Neural crest cell (in vitro differentiated cells): Measurements from ENCODE around the gene NELL1. TPM values are rescaled to one million over a fixed set of nuclear protein-coding genes. Genes with fewer than 3 reads are reported as not detected.

Source experiments
- DNase-seq: peaks from one replicate; pipeline ENCODE4 v3.0.0; 2021; ENCODE audit warnings: low read depth, mixed read lengths, low spot score
- H3K27ac Mint-ChIP-seq: one replicate; pipeline ENCODE4 v1.8.0; 2021; ENCODE audit warnings: mild to moderate bottlenecking, mixed read lengths; ENCODE audit not compliant: unreplicated experiment
- H3K27me3 Mint-ChIP-seq: 2 replicates; pipeline ENCODE4 v1.8.0; 2021; ENCODE audit warnings: low read depth, mild to moderate bottlenecking, mixed read lengths
- H3K36me3 Mint-ChIP-seq: 2 replicates; pipeline ENCODE4 v1.8.0; 2021; ENCODE audit warnings: low read depth, mild to moderate bottlenecking, mixed read lengths
- H3K4me1 Mint-ChIP-seq: 2 replicates; pipeline ENCODE4 v1.8.0; 2021; ENCODE audit warnings: mixed read lengths
- H3K4me3 Mint-ChIP-seq: one replicate; pipeline ENCODE4 v1.8.0; 2021; ENCODE audit warnings: mild to moderate bottlenecking, mixed read lengths
- H3K9me3 Mint-ChIP-seq: 2 replicates; pipeline ENCODE4 v1.8.0; 2021; ENCODE audit warnings: mixed read lengths
- CTCF ChIP-seq: fragments of 200-600 bp; sonication (generic); conservative IDR thresholded peaks from 2 replicates; pipeline ENCODE4 v1.5.0; 2021; ENCODE audit warnings: antibody characterized with exemption, mild to moderate bottlenecking
- total RNA-seq: library from RNA; stranded (reverse); gene quantifications from 2 replicates; pipeline ENCODE4 v1.2.1, GENCODE V29; 2021

NELL1 gene
- total RNA-seq, 1 donor from 2014 or later, result 0.51 TPM

GRCh38 chr11:20962581-20962980 is 293.2 kb downstream of the NELL1 start:
- Mint-ChIP-seq H3K4me3 (no peak overlapping the region), H3K4me1 (no peaks in the 10 kb centered on the region), H3K27me3 (peaks cover 2% of the 10 kb centered on the region), H3K36me3 (no peaks in the 10 kb centered on the region), H3K27ac (no peak overlapping the region), H3K9me3 (no peaks in the 10 kb centered on the region)
- no peak for DNase-seq
- no peak for TF ChIP-seq CTCF

GRCh38 chr11:20963596-20963995 is 294.2 kb downstream of the NELL1 start:
- H3K4me1 Mint-ChIP-seq, result no peaks in the 10 kb centered on the region
- H3K27ac Mint-ChIP-seq, result no peak overlapping the region
- no peaks in the 10 kb centered on the region for H3K36me3 Mint-ChIP-seq
- DNase-seq, result no peak
- H3K4me3 Mint-ChIP-seq, result no peak overlapping the region
- no peak for TF ChIP-seq CTCF
- peaks cover 2% of the 10 kb centered on the region for H3K27me3 Mint-ChIP-seq
- H3K9me3 Mint-ChIP-seq, result no peaks in the 10 kb centered on the region

GRCh38 chr11:20964985-20965384 is 295.6 kb downstream of the NELL1 start:
- no peak overlapping the region for H3K27ac Mint-ChIP-seq
- no peaks in the 10 kb centered on the region for H3K4me1 Mint-ChIP-seq
- no peak for TF ChIP-seq CTCF
- no peaks in the 10 kb centered on the region for H3K36me3 Mint-ChIP-seq
- no peak for DNase-seq
- H3K4me3 Mint-ChIP-seq, result no peak overlapping the region
- H3K27me3 Mint-ChIP-seq, result peaks cover 2% of the 10 kb centered on the region
- H3K9me3 Mint-ChIP-seq, result no peaks in the 10 kb centered on the region

- Mint-ChIP-seq H3K36me3 (no peaks in the 10 kb centered on the region), H3K27me3 (peaks cover 2% of the 10 kb centered on the region), H3K9me3 (no peaks in the 10 kb centered on the region), H3K27ac (no peak overlapping the region), H3K4me1 (no peaks in the 10 kb centered on the region), H3K4me3 (no peak overlapping the region)
- DNase-seq, result no peak
- no peak for TF ChIP-seq CTCF
These were observed 297.1 kb downstream of the NELL1 start for GRCh38 chr11:20966489-20966888.

DNA sequence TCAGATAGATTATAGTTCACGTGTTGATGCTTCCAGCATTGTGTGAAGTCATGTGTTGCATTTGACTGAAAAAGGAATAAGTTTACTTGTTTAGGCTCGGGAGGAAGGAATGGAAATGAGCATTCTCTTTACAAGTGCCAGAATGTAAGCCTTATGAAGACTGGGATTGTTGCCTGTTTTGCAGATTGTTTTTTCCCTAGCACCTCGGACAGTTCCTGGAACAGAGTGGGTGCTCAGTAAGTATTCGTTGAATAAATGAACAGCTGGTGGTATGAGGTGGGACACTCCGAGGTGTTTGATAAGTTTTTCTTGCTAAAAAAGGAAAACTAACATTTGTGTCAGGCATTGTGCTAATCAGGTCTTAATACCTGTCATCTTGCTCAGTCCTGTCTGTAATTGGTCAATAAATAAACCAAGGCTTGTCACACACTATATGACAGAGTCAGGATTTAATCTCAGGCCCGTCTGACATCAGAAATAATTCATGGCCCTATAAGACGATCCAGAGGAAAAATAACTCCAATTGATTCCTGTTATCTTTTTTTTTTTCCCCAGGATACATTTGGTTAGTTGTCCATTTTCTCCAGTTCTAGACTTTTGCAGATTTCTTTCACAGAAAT is 304.7 kb downstream of the NELL1 start:
- Mint-ChIP-seq H3K36me3 (no peaks in the 10 kb centered on the region), H3K9me3 (no peaks in the 10 kb centered on the region), H3K4me3 (no peak overlapping the region), H3K27me3 (peaks cover 3% of the 10 kb centered on the region), H3K4me1 (no peaks in the 10 kb centered on the region), H3K27ac (no peak overlapping the region)
- no peak for DNase-seq
- no peak for TF ChIP-seq CTCF
